ENCODE data around the gene COL6A3. TPM values are rescaled to one million over a fixed set of nuclear protein-coding genes. Genes with fewer than 3 reads are reported as not detected.
"Not testable (repeated sequence)": the region's sequence is repeated elsewhere in the genome, so short reads cannot be mapped to it uniquely, and the experiment has no call there.

Gene COL6A3
- total RNA-seq, 1 donor, result 1,478 TPM

DNA sequence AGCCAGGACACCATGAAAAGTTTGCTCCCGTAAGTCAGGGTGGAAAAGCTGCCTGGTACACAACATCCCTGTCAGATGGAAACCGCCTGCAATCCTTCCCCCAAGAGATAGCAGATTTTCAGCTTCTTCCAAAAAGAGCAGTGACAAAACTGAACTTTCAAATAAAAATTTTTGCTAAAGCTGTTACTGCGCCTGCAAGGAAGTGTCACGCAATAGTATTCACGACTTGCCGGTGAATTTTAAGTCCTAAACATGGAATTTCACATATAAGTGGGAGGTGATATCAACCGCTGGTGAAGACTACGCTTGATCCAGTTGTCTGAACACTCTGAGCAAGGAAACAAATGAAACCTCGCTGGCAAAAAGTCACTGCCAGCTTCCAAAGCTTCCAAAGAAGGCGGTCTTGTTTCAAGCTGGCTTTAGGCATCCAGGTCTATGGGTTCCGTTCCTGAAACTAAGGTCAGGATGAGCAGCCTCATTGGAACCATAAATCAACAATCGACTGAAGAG, 2.8 kb downstream of the COL6A3 start:
- peak; percentile 62 for DNase-seq (ENCODE audit: low read depth)
- TF ChIP-seq, protein P1, sequence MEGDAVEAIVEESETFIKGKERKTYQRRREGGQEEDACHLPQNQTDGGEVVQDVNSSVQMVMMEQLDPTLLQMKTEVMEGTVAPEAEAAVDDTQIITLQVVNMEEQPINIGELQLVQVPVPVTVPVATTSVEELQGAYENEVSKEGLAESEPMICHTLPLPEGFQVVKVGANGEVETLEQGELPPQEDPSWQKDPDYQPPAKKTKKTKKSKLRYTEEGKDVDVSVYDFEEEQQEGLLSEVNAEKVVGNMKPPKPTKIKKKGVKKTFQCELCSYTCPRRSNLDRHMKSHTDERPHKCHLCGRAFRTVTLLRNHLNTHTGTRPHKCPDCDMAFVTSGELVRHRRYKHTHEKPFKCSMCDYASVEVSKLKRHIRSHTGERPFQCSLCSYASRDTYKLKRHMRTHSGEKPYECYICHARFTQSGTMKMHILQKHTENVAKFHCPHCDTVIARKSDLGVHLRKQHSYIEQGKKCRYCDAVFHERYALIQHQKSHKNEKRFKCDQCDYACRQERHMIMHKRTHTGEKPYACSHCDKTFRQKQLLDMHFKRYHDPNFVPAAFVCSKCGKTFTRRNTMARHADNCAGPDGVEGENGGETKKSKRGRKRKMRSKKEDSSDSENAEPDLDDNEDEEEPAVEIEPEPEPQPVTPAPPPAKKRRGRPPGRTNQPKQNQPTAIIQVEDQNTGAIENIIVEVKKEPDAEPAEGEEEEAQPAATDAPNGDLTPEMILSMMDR (IDR thresholded peaks at IDR 0.05; ENCODE audit: insufficient read depth, low read length), result no peak
- H3K4me3 ChIP-seq (ENCODE audit: low read depth, low read length), result peak overlapping the region; percentile 96

DNA sequence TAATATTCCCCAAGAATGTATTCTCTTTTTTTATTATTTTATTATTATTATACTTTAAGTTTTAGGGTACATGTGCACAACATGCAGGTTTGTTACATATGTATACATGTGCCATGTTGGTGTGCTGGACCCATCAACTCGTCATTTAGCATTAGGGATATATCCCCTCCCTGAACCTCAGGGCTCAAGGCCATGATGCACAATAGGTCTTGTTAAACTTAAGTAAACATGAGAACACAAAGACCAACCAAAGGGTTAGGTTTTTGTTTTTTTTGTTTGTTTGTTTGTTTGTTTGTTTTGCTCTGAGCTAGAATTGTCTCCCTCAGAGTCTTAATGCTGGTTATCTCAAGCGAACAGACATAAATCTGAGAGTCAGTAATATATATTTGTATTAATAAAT, 4.7 kb downstream of the COL6A3 start:
- H3K4me3 ChIP-seq (ENCODE audit: low read depth, low read length), result peak overlapping the region; percentile 96
- DNase-seq (ENCODE audit: low read depth), result not testable (repeated sequence)

DNA sequence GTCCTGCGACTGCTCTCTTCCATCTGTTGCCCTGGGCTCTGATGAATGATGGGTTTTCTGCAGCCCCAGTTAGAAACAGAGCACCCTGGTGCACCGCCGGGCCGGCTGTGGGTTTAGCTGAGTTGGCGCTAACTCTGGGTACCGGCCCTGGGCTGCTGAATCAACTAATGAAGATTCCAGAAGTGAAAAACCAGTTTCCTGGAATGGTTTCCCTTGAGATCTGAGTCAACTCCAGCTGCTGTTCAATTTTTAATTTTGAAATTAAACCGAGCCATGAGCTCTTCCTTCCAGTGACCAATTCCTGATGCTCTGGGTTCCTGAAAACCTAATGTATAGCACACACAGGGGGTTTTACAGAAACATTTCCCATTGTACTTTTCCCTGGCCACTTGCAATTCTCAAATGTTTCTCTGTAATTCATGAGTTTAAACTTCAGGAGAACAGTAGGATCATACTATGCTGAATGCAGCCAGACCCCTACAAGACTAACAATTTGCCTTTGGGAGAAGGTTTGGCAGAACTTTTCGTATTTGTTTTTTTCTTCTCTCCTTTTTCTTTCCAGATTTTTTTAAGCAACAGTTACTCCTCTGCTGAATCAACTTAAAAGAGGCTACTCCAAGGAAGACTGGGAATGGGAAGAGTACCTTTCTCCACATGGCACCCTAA, 5.5 kb downstream of the COL6A3 start:
- peak overlapping the region; percentile 59 for H3K4me3 ChIP-seq (ENCODE audit: low read depth, low read length)
- TF ChIP-seq, protein P1 (IDR thresholded peaks at IDR 0.05; ENCODE audit: insufficient read depth, low read length), result no peak
- DNase-seq (ENCODE audit: low read depth), result peak; percentile 81

DNA sequence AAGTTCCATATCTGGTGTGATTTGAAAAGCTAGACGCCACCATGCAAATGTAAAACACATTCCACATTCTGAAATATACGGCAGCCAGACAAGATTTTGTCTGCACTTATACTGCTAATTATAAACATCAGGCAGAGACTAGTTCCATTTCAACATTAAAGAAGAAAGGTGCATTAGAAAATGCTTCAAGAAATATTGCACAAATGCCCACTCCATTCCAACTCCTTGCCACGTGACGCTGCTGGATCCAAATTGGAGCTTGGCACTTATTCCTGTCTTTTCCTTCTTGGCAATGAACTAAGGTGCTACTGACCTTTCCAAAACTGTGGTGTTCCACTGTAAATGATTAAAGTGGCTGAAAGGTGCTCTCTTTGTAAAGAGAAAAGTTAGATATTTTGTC, 6.3 kb downstream of the COL6A3 start:
- TF ChIP-seq, protein P1 (IDR thresholded peaks at IDR 0.05; ENCODE audit: insufficient read depth, low read length), result no peak
- peak overlapping the region; percentile 42 for H3K4me3 ChIP-seq (ENCODE audit: low read depth, low read length)
- DNase-seq (ENCODE audit: low read depth), result peak; percentile 72

DNA sequence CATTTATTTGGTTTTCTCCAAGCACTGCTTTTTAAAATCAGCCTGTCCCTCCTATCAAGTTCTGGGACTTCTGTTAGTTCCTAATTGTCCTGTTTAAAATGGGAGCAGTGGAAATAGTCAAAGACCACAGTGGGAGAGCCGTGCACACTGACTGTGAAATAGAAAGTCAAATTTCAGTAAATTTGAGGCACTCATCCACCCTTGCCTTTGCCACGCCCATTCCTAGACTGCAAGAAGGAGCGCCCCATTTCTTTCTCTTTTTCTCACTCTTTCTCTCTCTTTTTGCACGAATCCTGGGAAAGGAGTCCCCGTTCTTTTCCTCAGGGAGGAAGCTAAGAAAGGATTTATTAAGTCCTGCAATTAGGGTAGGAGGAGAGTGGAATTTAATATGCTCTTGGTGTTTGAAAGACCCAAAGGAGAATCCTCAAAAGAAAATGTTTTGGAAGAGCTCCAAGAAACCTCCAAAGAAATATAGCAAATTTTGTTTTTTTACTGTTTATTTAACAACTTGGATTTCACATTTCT, 7.5 kb downstream of the COL6A3 start:
- DNase-seq (ENCODE audit: low read depth), result no peak
- H3K4me3 ChIP-seq (ENCODE audit: low read depth, low read length), result no peak overlapping the region
- TF ChIP-seq, protein P1 (IDR thresholded peaks at IDR 0.05; ENCODE audit: insufficient read depth, low read length), result no peak

DNA sequence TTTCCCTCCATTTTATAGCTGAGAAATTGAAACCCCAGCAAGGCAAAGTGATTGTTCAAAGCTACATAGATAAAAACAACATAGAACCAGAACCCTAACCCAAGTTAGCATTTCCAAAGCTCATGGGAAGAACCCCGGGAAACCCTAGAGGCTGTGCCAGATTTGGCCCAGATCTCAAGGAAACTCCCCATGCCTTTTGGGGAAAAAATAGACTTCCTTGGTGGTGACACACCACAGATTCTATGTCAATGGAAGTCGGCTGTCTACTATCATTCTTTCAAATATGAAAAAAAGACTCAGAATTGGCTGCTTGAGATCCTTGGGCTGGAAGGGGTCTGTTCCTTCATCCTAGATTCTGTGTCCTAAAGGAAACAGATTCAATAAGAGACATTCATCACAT, 8.4 kb downstream of the COL6A3 start:
- H3K4me3 ChIP-seq (ENCODE audit: low read depth, low read length), result no peak overlapping the region
- DNase-seq (ENCODE audit: low read depth), result peak; percentile 52
- TF ChIP-seq, protein P1 (IDR thresholded peaks at IDR 0.05; ENCODE audit: insufficient read depth, low read length), result no peak

DNA sequence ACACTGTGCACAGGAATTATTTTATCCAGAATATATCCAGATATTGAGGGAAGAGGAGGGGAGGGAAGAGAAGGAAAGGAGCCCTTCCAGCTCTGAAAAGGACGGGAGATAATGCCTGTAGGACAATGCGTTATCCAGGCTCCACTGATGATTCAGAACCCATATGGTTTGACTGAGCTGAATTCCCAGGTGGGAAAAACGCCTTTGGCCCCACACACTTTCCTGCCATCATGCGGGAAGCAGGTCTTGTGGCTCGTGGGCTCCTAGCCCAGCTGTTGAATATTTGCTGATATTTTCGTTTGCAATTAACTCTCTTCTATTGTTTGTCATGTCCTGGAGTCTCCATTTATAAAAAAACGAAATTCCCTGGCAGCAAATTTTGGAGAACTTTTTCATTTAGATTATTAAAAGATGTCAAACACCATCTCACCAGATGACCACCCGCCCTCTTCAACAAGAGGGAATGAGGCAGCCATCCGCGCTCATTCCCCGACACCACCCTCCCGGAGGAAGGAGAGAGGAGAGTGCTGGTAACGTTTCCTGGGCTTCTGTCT, 8.9 kb downstream of the COL6A3 start:
- peak overlapping the region; percentile 1 for H3K4me3 ChIP-seq (ENCODE audit: low read depth, low read length)
- peak; percentile 84 for DNase-seq (ENCODE audit: low read depth)
- TF ChIP-seq, protein P1 (IDR thresholded peaks at IDR 0.05; ENCODE audit: insufficient read depth, low read length), result no peak

All from fibroblast of the aortic adventitia (primary cell).